Caco-2 (cell line): ENCODE results near the gene SLC7A1. TPM values are rescaled to one million over a fixed set of nuclear protein-coding genes. Genes with fewer than 3 reads are reported as not detected.

Experiments
- BruUV-seq: library from RNA; stranded (reverse); fragments of 400-500 nt; replicated peaks from 2 replicates; lab custom pipeline; 2021; lab: Mats Ljungman, UMichigan
- CTCF ChIA-PET: fragments of 300-600 bp; sonication (Branson Sonifier 250); formaldehyde crosslinking; loops from one replicate; lab custom pipeline; 2022; ENCODE audit warnings: antibody characterized with exemption; lab: Charles Lee
- POLR2A ChIA-PET: fragments of 300-600 bp; sonication (Branson Sonifier 250); formaldehyde crosslinking; loops from one replicate; lab custom pipeline; 2022; ENCODE audit warnings: antibody characterized with exemption; lab: Charles Lee
- DNase-seq, 2 experiments: peaks; one replicate each; pipeline versions ENCODE4 v3.0.0 to v3.0.0-alpha.2; 2020 to 2022
- H3K27me3 ChIP-seq: replicated peaks from 2 replicates; pipeline ENCODE4 v1.6.0; 2011; ENCODE audit warnings: low read length; ENCODE audit not compliant: control insufficient read depth, insufficient read depth
- H3K36me3 ChIP-seq: 2 replicates; pipeline ENCODE4 v1.5.1; 2011; ENCODE audit warnings: low read length; ENCODE audit not compliant: control insufficient read depth, insufficient read depth
- H3K4me1 ChIP-seq: fragments of 250-450 bp; sonication (Bioruptor Pico); 2 replicates; pipeline ENCODE4 v1.5.1; 2020; ENCODE audit warnings: mild to moderate bottlenecking
- H3K4me3 ChIP-seq: 2 replicates; pipeline ENCODE4 v1.5.1; 2011; ENCODE audit warnings: low read depth, mild to moderate bottlenecking, control low read depth, low read length
- H3K9me3 ChIP-seq: fragments of 250-450 bp; sonication (Bioruptor Pico); 2 replicates; pipeline ENCODE4 v1.5.1; 2020; ENCODE audit warnings: mild to moderate bottlenecking, moderate library complexity
- H3K27ac Mint-ChIP-seq: one replicate; pipeline ENCODE4 v1.8.0; 2022; ENCODE audit warnings: mixed read lengths; ENCODE audit not compliant: unreplicated experiment
- H3K27me3 Mint-ChIP-seq: one replicate; pipeline ENCODE4 v1.8.0; 2022; ENCODE audit warnings: mixed read lengths; ENCODE audit not compliant: insufficient read depth, unreplicated experiment
- H3K36me3 Mint-ChIP-seq: one replicate; pipeline ENCODE4 v1.8.0; 2022; ENCODE audit warnings: mild to moderate bottlenecking, mixed read lengths; ENCODE audit not compliant: insufficient read depth, unreplicated experiment
- H3K4me1 Mint-ChIP-seq: one replicate; pipeline ENCODE4 v1.8.0; 2022; ENCODE audit warnings: low read depth, mixed read lengths; ENCODE audit not compliant: unreplicated experiment
- H3K4me3 Mint-ChIP-seq: one replicate; pipeline ENCODE4 v1.8.0; 2022; ENCODE audit warnings: mild to moderate bottlenecking, moderate library complexity, mixed read lengths; ENCODE audit not compliant: unreplicated experiment
- H3K9me3 Mint-ChIP-seq: one replicate; pipeline ENCODE4 v1.8.0; 2022; ENCODE audit warnings: mixed read lengths; ENCODE audit not compliant: unreplicated experiment
- CTCF ChIP-seq, 2 experiments: fragments of 200-600 bp in 1 of 2; IDR thresholded peaks; 1 replicate in 1 of 2; 2 replicates in 1 of 2; pipeline versions ENCODE4 v1.5.1 to v1.8.0; 2011 to 2022; ENCODE audit warnings: antibody characterized with exemption in 1 of 2, control low read depth in 1 of 2, inconsistent platforms in 1 of 2, low read depth in 1 of 2, low read length in 1 of 2, mild to moderate bottlenecking in 1 of 2, moderate library complexity in 1 of 2; ENCODE audit not compliant: insufficient read depth in 1 of 2, severe bottlenecking in 1 of 2, unreplicated experiment in 1 of 2
- intact Hi-C: fragments of 100-400 bp; cut with micrococcal nuclease; formaldehyde crosslinking; loops from one replicate; pipeline ENCODE4 v1.10.0; 2022; ENCODE audit not compliant: unreplicated experiment
- total RNA-seq: library from RNA; stranded (reverse); gene quantifications from 2 replicates; pipeline ENCODE4 v1.2.3, GENCODE V29; 2022

SLC7A1 gene
- total RNA-seq, 1 experiment from 2014 or later, result 180 TPM

DNA sequence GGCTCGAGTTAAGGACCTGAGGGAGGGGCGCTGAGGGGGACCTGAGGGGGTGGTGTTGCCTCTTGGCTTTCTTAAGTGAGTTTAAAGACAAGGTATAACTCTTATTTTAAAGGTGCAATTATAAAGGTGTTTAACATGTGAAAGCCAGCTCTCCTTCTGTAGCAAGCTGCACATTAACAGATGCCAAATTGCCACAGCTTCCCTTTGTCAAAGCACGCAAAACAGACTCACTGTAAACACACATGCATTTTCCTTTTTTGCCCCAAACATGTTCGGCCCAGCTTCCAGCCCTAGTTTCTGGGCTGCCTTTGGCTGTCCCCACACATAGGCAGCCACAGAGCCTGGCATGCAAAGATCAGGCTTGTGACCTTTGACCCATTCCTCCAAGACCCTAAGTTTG is 111.9 kb downstream of the SLC7A1 start:
- CTCF ChIA-PET, result no interaction called here

DNA sequence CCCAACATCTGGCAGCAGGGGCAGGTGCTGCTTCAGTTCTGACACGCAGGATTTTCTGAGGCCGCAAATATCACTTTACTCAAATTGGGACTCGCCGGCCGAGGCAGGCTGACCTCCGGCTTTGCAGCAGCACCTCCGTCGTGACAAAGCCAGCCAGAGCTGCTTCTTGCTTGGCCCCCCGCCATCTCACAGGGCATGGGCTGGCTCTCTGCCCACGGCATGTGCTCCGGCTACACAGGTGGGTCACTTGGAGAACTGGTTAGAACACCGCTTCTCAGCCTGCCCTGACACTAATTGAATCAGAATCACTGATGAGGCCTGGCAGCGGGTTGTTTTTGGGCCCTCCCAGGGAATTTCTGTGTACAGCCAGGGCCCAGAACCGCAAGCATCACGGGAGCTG is 112.3 kb downstream of the SLC7A1 start:
- Histone ChIP-seq H3K27me3 (no peaks in the 10 kb centered on the region), H3K9me3 (no peaks in the 10 kb centered on the region), H3K4me3 (no peak overlapping the region), H3K4me1 (peaks cover 5% of the 10 kb centered on the region), H3K36me3 (no peaks in the 10 kb centered on the region)
- intact Hi-C loops, result no loop called here
- BruUV-seq, result no TSS peak
- DNase-seq, result no peak
- Mint-ChIP-seq H3K4me3 (no peak overlapping the region), H3K36me3 (no peaks in the 10 kb centered on the region), H3K27ac (no peak overlapping the region), H3K4me1 (peaks cover 7% of the 10 kb centered on the region), H3K27me3 (peaks cover 7% of the 10 kb centered on the region), H3K9me3 (no peaks in the 10 kb centered on the region)
- ChIA-PET CTCF (no interaction called here), POLR2A (no interaction called here)
- no peak for TF ChIP-seq CTCF (IDR thresholded peaks at IDR 0.05; ENCODE audit: insufficient read depth in 1 of 2, low read depth in 1 of 2, low read length in 1 of 2, severe bottlenecking in 1 of 2, unreplicated experiment in 1 of 2)

More for the DNA sequence above, 111.9 kb downstream of the SLC7A1 start:
- no peaks in the 10 kb centered on the region for H3K27me3 ChIP-seq
- no TSS peak for BruUV-seq
- H3K9me3 Mint-ChIP-seq, result no peaks in the 10 kb centered on the region
- H3K27me3 Mint-ChIP-seq, result peaks cover 7% of the 10 kb centered on the region
- POLR2A ChIA-PET, result no interaction called here
- H3K9me3 ChIP-seq, result no peaks in the 10 kb centered on the region
- no peak overlapping the region for H3K4me3 ChIP-seq
- TF ChIP-seq CTCF (IDR thresholded peaks at IDR 0.05; ENCODE audit: insufficient read depth in 1 of 2, low read depth in 1 of 2, low read length in 1 of 2, severe bottlenecking in 1 of 2, unreplicated experiment in 1 of 2), result no peak
- peaks cover 7% of the 10 kb centered on the region for H3K4me1 Mint-ChIP-seq
- H3K36me3 ChIP-seq, result no peaks in the 10 kb centered on the region
- H3K27ac Mint-ChIP-seq, result no peak overlapping the region
- no peak overlapping the region for H3K4me3 Mint-ChIP-seq
- H3K4me1 ChIP-seq, result peaks cover 5% of the 10 kb centered on the region
- DNase-seq, result no peak
- no peaks in the 10 kb centered on the region for H3K36me3 Mint-ChIP-seq
- intact Hi-C loops, result no loop called here

- DNase-seq, result no peak
- H3K4me3 Mint-ChIP-seq, result no peak overlapping the region
- H3K9me3 Mint-ChIP-seq, result no peaks in the 10 kb centered on the region
- Histone ChIP-seq H3K36me3 (no peaks in the 10 kb centered on the region), H3K27me3 (no peaks in the 10 kb centered on the region), H3K9me3 (no peaks in the 10 kb centered on the region), H3K4me1 (peaks cover 5% of the 10 kb centered on the region), H3K4me3 (no peak overlapping the region)
- H3K27ac Mint-ChIP-seq, result no peak overlapping the region
- peaks cover 7% of the 10 kb centered on the region for H3K4me1 Mint-ChIP-seq
- TF ChIP-seq CTCF (IDR thresholded peaks at IDR 0.05; ENCODE audit: insufficient read depth in 1 of 2, low read depth in 1 of 2, low read length in 1 of 2, severe bottlenecking in 1 of 2, unreplicated experiment in 1 of 2), result no peak
- intact Hi-C loops, result no loop called here
- H3K36me3 Mint-ChIP-seq, result no peaks in the 10 kb centered on the region
- BruUV-seq, result no TSS peak
- CTCF ChIA-PET, result no interaction called here
- POLR2A ChIA-PET, result interaction anchor here (0.6 kb wide), 1 partner anchor 668 kb away, joined by 4 read pairs; no protein-coding TSS in a partner anchor
- H3K27me3 Mint-ChIP-seq, result peaks cover 7% of the 10 kb centered on the region
Measured at GRCh38 chr13:29482504-29482903, 113.0 kb downstream of the SLC7A1 start.
